ENCODE results near the gene HPCAL1. TPM values are rescaled to one million over a fixed set of nuclear protein-coding genes. Genes with fewer than 3 reads are reported as not detected.

The HPCAL1 gene
- total RNA-seq: 73.3 and 85.7 TPM in 2 replicates

GRCh38 chr2:10302479-10303180 is at the start of gene HPCAL1:
HPCAL1 (plus strand) TSS chr2:10302904; CDS start chr2:10419758, 116,854 bp downstream.

GRCh38 chr2:10447895-10448575 is 145.3 kb downstream of the HPCAL1 start, which contains the start of gene ODC1:
ODC1 (minus strand) TSS chr2:10448327; CDS start chr2:10445032, 3,295 bp downstream.

Other genes with a start within 250 kb of the HPCAL1 start
- 1.3 and 4.1 TPM in 2 replicates for gene CYS1, start 222.5 kb upstream of the HPCAL1 start, total RNA-seq
- 22.4 and 136 TPM in 2 replicates for gene RRM2, start 180.2 kb upstream of the HPCAL1 start, total RNA-seq
- 513 and 612 TPM in 2 replicates for gene ODC1, start 145.4 kb downstream of the HPCAL1 start, total RNA-seq